OCI-LY1 (cell line): ENCODE measurements around the gene ZNF189.

Experiments
- H2AFZ ChIP-seq: fragments of 200-600 bp; sonication (generic), shearing (Covaris generic); 2 replicates; pipeline ENCODE4 v1.6.0; 2014; ENCODE audit warnings: antibody characterized with exemption, mild to moderate bottlenecking, low read length
- H3F3A ChIP-seq: fragments of 200-600 bp; sonication (generic), shearing (Covaris generic); 2 replicates; pipeline ENCODE4 v1.6.0; 2014; ENCODE audit warnings: mild to moderate bottlenecking, antibody characterized with exemption, low read length, moderate library complexity; ENCODE audit not compliant: insufficient read depth
- H3K27ac ChIP-seq: fragments of 200-600 bp; sonication (generic); 2 replicates; pipeline ENCODE4 v1.5.1; 2014; ENCODE audit warnings: low read length, mixed run types, mild to moderate bottlenecking, low read depth; ENCODE audit not compliant: poor library complexity, severe bottlenecking
- H3K27me3 ChIP-seq: fragments of 200-600 bp; sonication (generic); 2 replicates; pipeline ENCODE4 v1.6.0; 2014; ENCODE audit warnings: antibody characterized with exemption, mild to moderate bottlenecking, low read length, moderate library complexity; ENCODE audit not compliant: insufficient read depth
- H3K36me3 ChIP-seq: fragments of 200-600 bp; sonication (generic); 2 replicates; pipeline ENCODE4 v1.6.1; 2014; ENCODE audit warnings: mild to moderate bottlenecking, antibody characterized with exemption, low read length, moderate library complexity, mixed read lengths; ENCODE audit not compliant: insufficient read depth
- H3K4me1 ChIP-seq: fragments of 200-600 bp; sonication (generic); 2 replicates; pipeline ENCODE4 v1.5.1; 2014; ENCODE audit warnings: mild to moderate bottlenecking, low read length, moderate library complexity; ENCODE audit not compliant: insufficient read depth, severe bottlenecking
- H3K4me2 ChIP-seq: fragments of 200-600 bp; sonication (generic), shearing (Covaris generic); 2 replicates; pipeline ENCODE4 v1.6.1; 2014; ENCODE audit warnings: low read length
- H3K4me3 ChIP-seq: fragments of 200-600 bp; sonication (generic); 2 replicates; pipeline ENCODE4 v1.5.1; 2014; ENCODE audit warnings: low read length, low read depth, mild to moderate bottlenecking, mixed read lengths; ENCODE audit not compliant: poor library complexity, severe bottlenecking
- H3K79me2 ChIP-seq: fragments of 200-600 bp; shearing (Covaris generic); 2 replicates; pipeline ENCODE4 v1.6.1; 2016; ENCODE audit warnings: mixed run types, low read length, mixed read lengths; ENCODE audit not compliant: insufficient read depth
- H3K9ac ChIP-seq: fragments of 200-600 bp; sonication (generic), shearing (Covaris generic); 2 replicates; pipeline ENCODE4 v1.6.1; 2014; ENCODE audit warnings: mild to moderate bottlenecking, low read length, mixed read lengths
- H3K9me2 ChIP-seq: fragments of 200-600 bp; sonication (generic), shearing (Covaris generic); 2 replicates; pipeline ENCODE4 v1.6.1; 2014; ENCODE audit warnings: low read depth, mild to moderate bottlenecking, low read length, mixed read lengths
- H3K9me3 ChIP-seq: fragments of 200-600 bp; shearing (Covaris generic); 2 replicates; pipeline ENCODE4 v1.6.1; 2014; ENCODE audit warnings: low read length, mixed read lengths
- H4K20me1 ChIP-seq: fragments of 200-600 bp; sonication (generic), shearing (Covaris generic); 2 replicates; pipeline ENCODE4 v1.6.0; 2016; ENCODE audit warnings: mild to moderate bottlenecking, low read length; ENCODE audit not compliant: insufficient read depth
- CTCF ChIP-seq: fragments of 200-600 bp; sonication (generic), shearing (Covaris generic); IDR thresholded peaks from 2 replicates; pipeline ENCODE4 v1.5.1; 2017; ENCODE audit warnings: mild to moderate bottlenecking, antibody characterized with exemption, low read length, moderate library complexity, mixed read lengths
- EZH2 ChIP-seq: fragments of 200-600 bp; sonication (generic), shearing (Covaris generic); IDR thresholded peaks from 2 replicates; pipeline ENCODE4 v1.8.0; 2017; ENCODE audit warnings: borderline replicate concordance, mixed run types, mild to moderate bottlenecking, antibody characterized with exemption, low read length, moderate library complexity, mixed read lengths

ZNF189 gene

DNA sequence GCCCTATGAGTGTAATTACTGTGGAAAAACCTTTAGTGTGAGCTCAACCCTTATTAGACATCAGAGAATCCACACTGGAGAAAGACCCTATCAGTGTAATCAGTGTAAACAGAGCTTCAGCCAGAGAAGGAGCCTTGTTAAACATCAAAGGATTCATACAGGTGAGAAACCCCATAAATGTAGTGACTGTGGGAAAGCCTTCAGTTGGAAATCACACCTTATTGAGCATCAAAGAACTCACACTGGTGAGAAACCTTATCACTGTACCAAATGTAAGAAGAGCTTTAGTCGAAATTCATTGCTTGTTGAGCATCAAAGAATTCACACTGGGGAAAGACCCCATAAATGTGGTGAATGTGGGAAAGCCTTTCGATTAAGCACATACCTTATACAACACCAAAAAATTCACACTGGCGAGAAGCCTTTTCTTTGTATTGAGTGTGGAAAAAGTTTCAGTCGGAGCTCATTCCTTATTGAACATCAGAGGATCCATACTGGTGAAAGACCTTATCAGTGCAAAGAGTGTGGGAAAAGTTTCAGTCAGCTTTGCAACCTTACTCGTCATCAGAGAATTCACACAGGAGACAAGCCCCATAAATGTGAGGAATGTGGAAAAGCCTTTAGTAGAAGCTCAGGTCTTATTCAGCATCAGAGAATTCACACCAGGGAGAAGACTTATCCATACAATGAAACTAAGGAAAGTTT, 9.9 kb downstream of the ZNF189 start:
- H3F3A ChIP-seq, result no peaks in the 10 kb centered on the region; the same call in 1 of the 2 replicates
- no peak overlapping the region for H3K27ac ChIP-seq
- H3K79me2 ChIP-seq, result no peaks in the 10 kb centered on the region
- no peaks in the 10 kb centered on the region for H3K4me1 ChIP-seq
- H2AFZ ChIP-seq, result no peak overlapping the region
- no peaks in the 10 kb centered on the region for H4K20me1 ChIP-seq
- H3K27me3 ChIP-seq, result no peaks in the 10 kb centered on the region
- no peak for TF ChIP-seq CTCF
- TF ChIP-seq EZH2, result no peak
- H3K9me2 ChIP-seq, result no peaks in the 10 kb centered on the region
- no peak overlapping the region for H3K4me2 ChIP-seq
- H3K36me3 ChIP-seq, result peaks cover 63% of the 10 kb centered on the region
- H3K9ac ChIP-seq, result no peak overlapping the region
- peaks cover 56% of the 10 kb centered on the region for H3K9me3 ChIP-seq
- H3K4me3 ChIP-seq, result no peak overlapping the region

- Histone ChIP-seq H3K36me3 (peaks cover 58% of the 10 kb centered on the region), H3K79me2 (no peaks in the 10 kb centered on the region), H3K9me3 (peaks cover 53% of the 10 kb centered on the region), H3K4me2 (no peak overlapping the region), H3K9ac (no peak overlapping the region), H3K27ac (no peak overlapping the region), H3F3A (no peaks in the 10 kb centered on the region; the same call in 1 of the 2 replicates), H2AFZ (no peak overlapping the region), H3K27me3 (no peaks in the 10 kb centered on the region), H4K20me1 (no peaks in the 10 kb centered on the region), H3K4me1 (no peaks in the 10 kb centered on the region), H3K4me3 (no peak overlapping the region), H3K9me2 (no peaks in the 10 kb centered on the region)
- no peak for TF ChIP-seq CTCF
These were observed 10.4 kb downstream of the ZNF189 start for GRCh38 chr9:101409079-101409477.

DNA sequence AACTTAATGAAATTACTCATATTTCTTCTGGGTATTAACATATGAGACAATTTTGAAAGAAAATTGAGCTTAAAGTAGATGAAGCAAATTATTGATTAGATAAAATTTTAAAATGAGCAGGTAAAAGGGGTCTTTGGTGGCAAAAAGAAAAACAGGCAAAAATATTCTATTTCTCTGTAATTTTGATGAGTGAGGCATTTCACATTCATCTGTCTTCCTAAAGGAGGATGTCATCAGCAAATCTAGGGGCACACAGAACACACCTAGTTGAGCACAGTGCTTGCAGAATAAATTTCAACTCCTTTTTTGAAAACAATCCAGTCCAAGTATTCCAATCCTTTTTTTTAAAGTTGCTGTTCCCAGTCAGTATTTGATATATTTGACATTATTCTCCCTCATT, 16.2 kb downstream of the ZNF189 start:
- Histone ChIP-seq H3K9ac (no peak overlapping the region), H3K36me3 (no peaks in the 10 kb centered on the region), H3K27me3 (no peaks in the 10 kb centered on the region), H3K9me3 (peaks cover 21% of the 10 kb centered on the region), H3K79me2 (no peaks in the 10 kb centered on the region), H3K4me1 (no peaks in the 10 kb centered on the region), H3K4me3 (no peak overlapping the region), H4K20me1 (no peaks in the 10 kb centered on the region), H3K9me2 (no peaks in the 10 kb centered on the region), H2AFZ (no peak overlapping the region), H3K27ac (no peak overlapping the region), H3F3A (no peaks in the 10 kb centered on the region), H3K4me2 (no peak overlapping the region)
- no peak for TF ChIP-seq EZH2
- TF ChIP-seq CTCF, result no peak
